AG20443 (cell line): ENCODE results near the gene TCTN3.
"Not testable (repeated sequence)": the region's sequence is repeated elsewhere in the genome, so short reads cannot be mapped to it uniquely, and the experiment has no call there.

Experiments
- DNase-seq: peaks from one replicate; pipeline ENCODE4 v3.0.0; 2012; ENCODE audit warnings: low spot score, mixed read lengths

The TCTN3 gene

DNA sequence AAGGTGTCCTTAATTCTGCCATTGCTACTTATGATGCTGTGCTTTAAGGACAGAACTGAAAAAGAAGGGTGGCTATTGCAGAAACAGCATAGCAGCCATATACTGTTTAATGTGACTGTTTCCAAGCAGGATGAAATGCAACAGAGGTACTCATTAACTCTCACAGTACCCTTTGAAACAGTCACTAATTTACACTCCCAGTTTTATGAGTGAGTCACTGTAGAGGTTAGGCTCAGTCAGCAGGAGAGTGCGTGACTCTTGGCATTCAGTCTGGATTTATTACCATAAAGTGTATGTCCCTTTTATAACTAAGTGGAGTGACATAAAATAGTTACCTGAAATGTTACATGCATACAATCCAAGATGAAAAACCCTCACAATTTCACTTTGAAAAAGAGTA, 64.9 kb downstream of the TCTN3 start:
- no peak for DNase-seq

GRCh38 chr10:95626500-95626899, 67.2 kb downstream of the TCTN3 start:
- no peak for DNase-seq

- DNase-seq: not testable (repeated sequence)
These were observed 73.3 kb downstream of the TCTN3 start for GRCh38 chr10:95620415-95620814.

GRCh38 chr10:95618101-95618500, 75.6 kb downstream of the TCTN3 start:
- DNase-seq: no peak

- DNase-seq: no peak
These were observed 77.3 kb downstream of the TCTN3 start for GRCh38 chr10:95616446-95616845.
